SHP77 (cell line): ENCODE data around the gene DKKL1.
"Not testable (repeated sequence)": the region's sequence is repeated elsewhere in the genome, so short reads cannot be mapped to it uniquely, and the experiment has no call there.

Experiments used
- DNase-seq, 2 experiments: peaks; one replicate each; lab custom pipeline; 2025; lab: John Stamatoyannopoulos, UW

The DKKL1 gene

DNA sequence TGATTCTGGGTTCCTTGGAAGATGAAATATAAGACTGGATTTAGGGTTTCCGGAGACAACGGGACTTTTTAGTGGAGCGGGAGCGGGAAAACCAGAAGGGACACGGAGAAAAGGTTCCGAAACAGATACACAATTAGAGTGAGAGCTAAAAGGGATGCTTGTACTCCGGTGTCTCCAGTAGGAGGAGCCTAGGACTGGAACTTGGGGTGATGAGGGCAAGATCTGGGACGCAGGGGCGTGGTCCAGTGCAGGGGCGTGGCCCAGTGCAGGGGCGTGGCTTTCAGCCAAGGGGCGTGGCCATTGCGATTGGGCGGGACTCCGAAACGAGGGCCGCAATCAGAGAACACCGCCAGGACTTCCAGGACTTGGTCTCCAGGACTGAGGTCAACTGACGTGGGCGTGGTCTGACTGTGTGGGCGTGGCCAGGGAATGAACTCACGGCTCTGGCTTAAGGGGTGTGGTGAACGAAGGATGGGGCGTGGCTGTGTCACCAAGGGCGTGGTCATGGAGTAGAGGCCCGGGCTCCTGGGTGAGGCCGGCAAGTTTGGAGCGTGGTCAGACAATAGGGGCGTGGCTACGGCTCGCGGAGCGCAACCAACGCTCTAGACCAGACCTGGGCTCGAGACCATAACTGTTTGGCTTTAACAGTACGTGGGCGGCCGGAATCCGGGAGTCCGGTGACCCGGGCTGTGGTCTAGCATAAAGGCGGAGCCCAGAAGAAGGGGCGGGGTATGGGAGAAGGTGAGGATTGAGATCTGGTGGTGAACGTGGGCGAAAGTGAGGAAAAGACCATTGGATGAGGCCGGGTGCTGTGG is at the start of gene DKKL1:
DKKL1 (plus strand) TSS at position 610 of the 815 bp plus-strand sequence; CDS start at position 732, 122 bp downstream.
- DNase-seq, result no peak

DNA sequence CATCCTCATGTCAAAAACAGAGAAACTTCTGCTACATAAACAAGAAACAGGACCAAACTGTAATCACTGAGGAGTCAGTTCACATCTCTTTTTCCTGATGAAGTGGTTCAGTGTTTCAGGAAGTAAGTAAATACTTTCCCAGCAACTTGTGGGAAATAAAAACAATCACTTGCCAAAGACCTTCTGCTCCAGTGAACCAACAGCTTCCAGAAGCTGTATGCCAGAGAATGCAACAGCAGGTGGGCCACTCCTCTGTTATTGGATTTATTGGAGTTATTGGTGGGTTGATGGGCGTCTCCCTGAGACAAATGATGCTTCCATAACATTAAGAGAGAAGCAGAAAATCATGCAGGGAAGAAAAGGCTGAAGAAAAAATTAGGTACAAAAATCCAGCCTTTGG is 48.6 kb upstream of the DKKL1 start:
- no peak for DNase-seq

GRCh38 chr19:49316284-49316683 is 47.4 kb upstream of the DKKL1 start:
- DNase-seq, result no peak

- DNase-seq, result no peak
Observed at GRCh38 chr19:49318296-49318695, 45.4 kb upstream of the DKKL1 start.

DNA sequence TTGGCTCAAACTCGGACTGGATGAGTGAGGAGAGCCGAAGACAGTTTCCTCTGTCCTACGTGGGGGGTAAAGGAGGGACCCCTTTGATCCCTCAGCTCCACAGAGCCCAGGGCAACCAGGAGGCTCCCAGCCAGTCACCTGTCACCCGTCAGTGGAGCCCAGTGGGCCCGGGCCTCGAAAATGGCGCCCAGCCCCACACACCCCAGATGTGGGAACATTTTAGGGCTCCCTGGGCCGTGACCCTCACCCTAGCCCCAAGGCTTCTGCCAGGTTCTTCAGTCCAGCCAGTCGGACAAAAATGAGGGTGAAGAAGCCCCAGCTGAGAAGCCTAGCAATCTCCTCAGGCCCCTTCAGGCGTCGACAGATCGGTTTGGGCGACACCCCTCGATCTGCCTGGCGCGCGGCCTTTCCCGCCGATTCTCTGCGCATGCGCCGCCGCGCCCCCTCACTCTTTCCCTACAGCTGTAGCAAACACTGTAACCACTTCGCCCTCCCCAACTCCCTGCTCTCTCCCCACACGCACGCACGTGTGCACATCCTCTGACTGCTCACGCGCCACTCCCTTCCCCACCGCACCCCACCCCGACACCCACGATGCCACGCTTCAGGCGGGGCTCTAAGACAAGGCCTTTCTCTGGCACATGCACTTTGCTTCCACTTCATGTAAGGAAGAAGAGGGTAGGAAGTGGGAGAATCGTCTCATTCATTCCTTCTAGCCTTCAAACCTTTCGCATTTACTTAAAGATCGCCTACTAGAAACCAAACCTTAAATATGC is 38.7 kb upstream of the DKKL1 start, which contains the start of gene SLC6A16:
SLC6A16 (minus strand) TSS at position 391 of the 776 bp plus-strand sequence. CDS start 13,844 bp downstream, outside the sequence.
- no peak for DNase-seq

DNA sequence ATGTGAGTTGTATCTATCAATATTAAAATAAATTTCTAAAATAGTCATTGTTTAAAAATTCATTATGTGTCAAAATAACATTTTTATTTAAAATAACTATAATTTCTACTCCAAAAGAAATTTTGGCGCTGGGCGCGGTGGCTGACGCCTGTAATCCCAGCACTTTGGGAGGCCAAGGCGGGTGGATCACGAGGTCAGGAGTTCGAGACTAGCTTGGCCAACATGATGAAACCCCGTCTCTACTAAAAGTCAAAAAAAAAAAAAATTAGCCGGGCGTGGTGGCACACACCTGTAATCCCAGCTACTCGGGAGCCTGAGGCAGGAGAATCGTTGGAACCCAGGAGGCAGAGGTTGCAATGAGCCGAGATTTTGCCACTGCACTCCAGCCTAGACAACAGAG is 37.9 kb upstream of the DKKL1 start:
- not testable (repeated sequence) for DNase-seq

- no peak for DNase-seq
Observed at GRCh38 chr19:49326165-49326704, 37.4 kb upstream of the DKKL1 start.

GRCh38 chr19:49327878-49328544 is 35.7 kb upstream of the DKKL1 start:
- no peak for DNase-seq

DNA sequence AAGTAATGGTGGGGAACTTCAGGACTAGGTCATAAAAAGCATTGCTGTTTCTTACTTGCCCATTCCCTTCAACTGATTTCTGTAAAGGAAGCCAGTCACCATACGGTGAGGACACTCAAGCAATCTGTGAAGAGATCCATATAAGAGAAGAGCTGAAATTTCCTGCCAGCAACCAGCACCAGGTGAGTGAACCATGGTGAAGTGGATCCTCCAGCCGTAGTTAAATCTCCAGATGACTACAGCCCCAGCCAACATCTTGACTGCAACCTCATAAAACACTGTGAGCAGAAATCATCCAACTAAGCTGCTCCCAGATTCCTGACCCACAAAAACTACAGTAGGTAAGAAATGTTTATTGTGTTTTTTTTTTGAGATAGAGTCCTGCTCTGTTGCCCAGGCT is 34.9 kb upstream of the DKKL1 start:
- no peak for DNase-seq

- not testable (repeated sequence) for DNase-seq
Observed at GRCh38 chr19:49331187-49331586, 32.5 kb upstream of the DKKL1 start.

GRCh38 chr19:49331616-49332055 is 32.0 kb upstream of the DKKL1 start:
- DNase-seq, result no peak

- DNase-seq, result not testable (repeated sequence)
Observed at GRCh38 chr19:49332691-49333417, 30.8 kb upstream of the DKKL1 start.

- no peak for DNase-seq
Observed at GRCh38 chr19:49333418-49333805, 30.3 kb upstream of the DKKL1 start.

GRCh38 chr19:49333811-49334288 is 29.8 kb upstream of the DKKL1 start:
- no peak for DNase-seq

- DNase-seq, result no peak
Observed at GRCh38 chr19:49335071-49335783, 28.4 kb upstream of the DKKL1 start, which contains the start of gene CD37. CD37 (plus strand) TSS chr19:49335406; CDS start chr19:49335541, 135 bp downstream.

GRCh38 chr19:49335784-49336481 is 27.7 kb upstream of the DKKL1 start:
- no peak for DNase-seq

- DNase-seq, result no peak
Observed at GRCh38 chr19:49336482-49337266, 27.0 kb upstream of the DKKL1 start.

GRCh38 chr19:49337267-49338022 is 26.2 kb upstream of the DKKL1 start:
- no peak for DNase-seq
